T-helper 9 cell (primary cell): ENCODE measurements around the gene CYFIP1.

Experiments used
- DNase-seq: peaks from one replicate; pipeline ENCODE4 v3.0.0-alpha.2; 2020

CYFIP1 gene

DNA sequence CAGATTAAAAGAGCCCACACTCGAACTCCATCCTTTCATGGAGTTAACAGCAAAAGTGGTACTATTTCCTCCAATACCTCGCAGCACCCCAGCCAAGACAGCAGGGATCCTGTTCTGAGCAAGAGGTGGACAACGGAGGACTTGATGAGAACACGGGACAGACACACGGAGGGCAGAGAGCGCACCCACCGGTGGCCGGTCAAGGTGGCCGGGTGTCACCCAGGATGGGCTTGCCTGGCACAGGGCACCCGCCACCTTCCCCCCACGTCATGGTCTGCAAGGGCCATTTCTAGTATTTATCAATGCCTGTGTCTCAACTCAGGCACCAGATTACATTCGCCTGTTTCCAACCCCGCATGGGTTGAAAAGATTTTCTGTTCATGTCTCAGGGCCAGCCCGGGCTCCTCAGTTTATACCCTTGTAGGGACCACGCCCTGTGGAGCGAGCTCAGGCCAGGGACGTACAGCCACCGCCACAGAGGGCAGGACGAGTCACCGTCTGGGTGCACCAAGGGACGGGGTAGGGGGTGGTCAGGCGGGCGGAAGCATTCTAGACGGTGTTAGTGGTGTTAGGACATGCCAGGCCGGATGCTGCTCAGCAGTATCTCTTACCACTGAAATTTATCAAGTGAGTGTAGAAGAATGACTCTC is 64.2 kb downstream of the CYFIP1 start:
- DNase-seq, result no peak

DNA sequence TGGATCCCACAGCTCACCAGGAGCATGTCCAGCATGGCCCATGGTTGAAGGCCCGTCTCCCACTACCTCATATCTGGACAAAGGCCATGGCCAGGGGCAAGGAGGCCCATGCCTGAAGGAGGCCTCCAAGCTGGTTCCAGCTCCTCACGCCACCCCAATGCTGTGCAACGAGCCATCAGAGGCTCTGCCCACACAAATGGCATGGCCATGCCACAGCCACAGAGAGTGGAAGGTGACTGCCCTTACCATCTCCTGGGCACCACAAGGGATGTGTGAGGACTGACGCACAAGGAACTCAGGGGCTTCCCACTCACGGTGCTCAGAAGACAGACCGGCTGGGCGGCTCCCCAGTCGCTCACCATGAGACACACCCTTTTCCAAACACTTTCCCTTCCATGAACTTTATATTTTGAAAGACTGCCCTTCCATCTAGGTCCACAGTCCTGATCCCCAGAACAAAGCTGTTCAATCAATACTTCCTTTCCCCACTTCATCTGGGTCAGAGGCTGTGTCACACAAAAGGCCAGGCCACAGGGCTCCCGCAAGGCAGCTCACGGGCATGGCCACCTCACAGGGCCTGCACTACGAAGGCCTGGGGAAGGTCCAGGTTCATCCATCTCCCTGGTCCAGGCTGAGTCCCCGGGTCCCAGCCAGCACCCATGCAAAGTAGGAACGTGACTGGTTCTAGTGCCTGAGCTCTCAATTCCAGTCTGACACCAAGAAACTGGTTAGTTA is 66.4 kb downstream of the CYFIP1 start:
- DNase-seq, result no peak

DNA sequence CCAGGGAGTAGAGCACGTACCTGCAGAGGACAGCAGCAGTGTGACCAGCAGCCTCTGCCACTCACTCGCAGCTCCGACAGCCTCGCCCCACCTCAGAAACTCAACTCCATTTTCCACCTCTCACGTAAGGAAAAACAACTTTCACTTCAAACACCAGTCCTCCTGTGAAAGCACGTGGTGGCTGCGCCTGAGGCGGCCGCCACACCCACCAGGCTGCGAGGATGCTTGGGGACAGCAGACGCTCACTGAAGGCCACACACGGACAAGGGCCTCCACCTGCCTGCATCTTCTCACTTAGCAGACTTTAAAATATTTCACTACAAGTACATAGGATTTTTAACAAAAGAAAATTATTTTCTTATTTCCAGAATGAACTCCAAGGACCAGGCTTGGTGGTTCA is 67.9 kb downstream of the CYFIP1 start:
- no peak for DNase-seq

DNA sequence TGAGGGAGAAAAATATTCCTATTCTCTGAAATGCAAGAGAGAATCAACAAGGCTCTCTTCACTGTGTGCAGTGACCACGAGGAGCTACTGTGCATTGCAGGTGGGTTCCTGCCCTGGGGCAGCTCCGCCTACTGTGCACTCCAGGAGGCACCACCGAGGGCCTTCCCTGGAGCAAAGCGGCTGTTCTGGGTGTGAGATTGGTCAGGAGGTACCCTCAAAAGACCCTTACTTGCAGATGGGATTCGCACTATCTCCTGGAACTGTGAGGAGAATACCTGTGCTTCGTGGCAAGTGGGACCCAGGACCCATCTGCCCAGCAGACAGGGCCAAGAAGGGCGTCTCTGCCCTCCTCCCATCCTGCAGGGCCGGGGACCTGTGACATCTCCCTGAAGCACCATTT is 68.9 kb downstream of the CYFIP1 start:
- no peak for DNase-seq

DNA sequence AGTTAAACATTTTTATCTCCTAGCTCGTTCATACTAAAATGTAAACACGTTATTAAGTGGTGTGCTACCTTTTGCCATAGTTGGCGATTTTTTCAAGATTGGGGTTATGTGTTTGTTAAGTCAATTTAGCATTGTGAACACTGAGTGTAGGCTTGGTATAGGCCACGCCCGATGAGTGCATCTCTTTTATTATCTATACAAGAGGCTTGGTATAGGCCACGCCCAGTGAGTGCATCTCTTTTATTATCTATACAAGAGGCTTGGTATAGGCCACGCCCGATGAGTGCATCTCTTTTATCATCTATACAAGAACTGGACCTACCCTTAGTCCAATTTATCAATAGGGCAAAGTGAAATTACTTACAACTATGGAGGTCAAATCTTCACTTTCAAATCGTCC is 71.3 kb downstream of the CYFIP1 start:
- no peak for DNase-seq

DNA sequence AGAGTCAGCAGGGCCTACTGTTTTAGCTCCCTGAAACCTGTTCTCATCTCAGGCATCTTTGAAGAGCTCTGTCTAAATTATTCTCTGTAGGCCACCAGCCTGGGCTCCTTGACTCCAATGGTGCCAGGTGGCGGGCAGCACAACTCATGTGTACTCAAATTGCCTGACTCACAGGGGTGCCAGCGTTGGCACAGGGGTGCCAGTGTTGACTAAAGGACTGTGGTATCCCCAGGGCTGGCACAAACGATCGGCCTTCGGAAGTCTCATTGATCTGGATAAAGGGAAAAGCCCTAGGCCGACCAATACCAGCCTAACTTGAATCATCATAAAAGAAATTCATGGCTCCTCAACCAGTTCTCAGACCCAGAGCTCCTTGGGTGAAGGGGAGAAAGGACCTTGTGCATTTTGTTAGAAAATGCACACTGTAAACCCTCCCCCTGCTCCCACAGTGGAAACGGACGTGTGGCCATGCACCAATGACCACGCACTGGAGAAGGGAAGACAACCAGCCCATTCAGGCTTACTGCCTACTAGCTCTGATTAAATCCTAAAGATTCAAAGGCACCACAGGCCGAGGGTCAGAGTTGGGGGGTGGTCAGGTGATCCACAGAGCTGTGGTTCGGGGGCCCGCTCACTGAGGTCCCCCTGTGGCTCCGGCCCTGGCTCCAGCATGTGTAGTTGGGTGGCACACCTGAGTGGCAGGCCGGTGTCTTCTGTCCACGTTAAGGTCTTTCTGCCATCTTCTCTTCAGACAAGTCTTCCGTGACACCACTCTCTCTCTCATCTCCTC is 72.8 kb downstream of the CYFIP1 start:
- DNase-seq, result no peak

DNA sequence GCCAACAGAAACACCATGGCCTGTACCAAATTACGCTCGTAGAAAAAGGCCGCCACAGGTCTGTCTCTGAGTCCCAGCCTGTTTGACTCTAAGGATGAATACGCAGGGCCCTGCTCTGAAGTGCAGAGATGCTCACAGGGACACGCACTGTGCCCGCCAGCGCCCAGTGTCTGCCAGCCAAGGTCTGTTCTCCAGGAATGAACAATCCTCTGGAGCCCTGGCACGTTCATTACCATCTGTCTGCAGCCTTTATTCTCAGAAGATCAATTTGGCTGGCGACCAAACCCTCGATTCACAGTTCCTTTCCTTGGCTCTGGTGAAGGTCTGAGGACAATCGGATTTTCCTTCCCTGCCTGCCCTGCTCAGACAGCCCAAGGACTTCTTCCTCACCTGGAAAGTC is 75.4 kb downstream of the CYFIP1 start:
- DNase-seq, result no peak

DNA sequence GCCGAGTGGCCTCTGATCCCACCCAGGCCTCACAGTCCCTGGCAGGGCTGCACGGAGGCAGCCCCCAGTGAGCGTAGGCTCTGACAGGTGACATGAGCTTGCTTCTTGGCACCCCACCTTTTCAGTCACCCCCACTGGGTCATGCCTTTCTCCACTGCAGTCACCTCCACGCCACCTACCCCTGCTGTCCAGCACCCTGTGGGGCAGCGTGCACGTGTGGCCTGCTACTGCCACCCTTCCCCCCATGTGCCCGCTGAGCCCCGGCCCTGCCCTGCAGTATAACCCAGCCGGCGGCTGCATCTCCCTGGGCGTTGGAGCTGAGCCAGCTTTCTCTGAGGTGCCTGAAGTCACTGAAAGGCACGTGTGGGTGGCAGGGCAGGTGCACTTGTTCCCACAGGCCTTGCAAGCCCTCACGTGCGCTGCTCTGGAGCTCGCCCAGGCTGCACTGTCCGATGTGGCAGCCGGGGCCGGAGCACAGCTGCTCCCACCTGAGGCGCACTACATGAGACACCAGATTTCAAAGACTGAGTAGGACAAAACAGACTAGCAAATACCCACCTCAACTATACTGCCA is 76.1 kb downstream of the CYFIP1 start:
- no peak for DNase-seq

DNA sequence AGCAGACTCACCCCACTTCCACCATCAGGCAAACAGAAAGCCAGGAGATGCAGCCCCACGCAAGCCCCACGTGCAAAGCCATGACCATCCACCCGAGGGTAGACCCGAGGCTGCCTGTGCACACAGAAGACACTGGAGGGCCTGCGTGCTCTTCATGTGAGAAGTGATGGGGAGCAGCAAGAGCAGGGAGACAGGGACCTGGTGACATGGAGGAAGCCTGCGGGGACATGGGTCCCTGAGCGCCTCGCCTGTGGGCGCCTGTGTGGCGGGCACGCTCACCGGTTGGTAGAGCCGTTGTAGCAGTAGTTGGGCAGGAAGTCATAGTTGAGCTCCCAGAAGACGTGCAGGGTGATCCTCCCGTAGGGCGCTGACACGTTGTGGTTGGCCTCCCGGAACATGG is 76.7 kb downstream of the CYFIP1 start:
- DNase-seq, result no peak

DNA sequence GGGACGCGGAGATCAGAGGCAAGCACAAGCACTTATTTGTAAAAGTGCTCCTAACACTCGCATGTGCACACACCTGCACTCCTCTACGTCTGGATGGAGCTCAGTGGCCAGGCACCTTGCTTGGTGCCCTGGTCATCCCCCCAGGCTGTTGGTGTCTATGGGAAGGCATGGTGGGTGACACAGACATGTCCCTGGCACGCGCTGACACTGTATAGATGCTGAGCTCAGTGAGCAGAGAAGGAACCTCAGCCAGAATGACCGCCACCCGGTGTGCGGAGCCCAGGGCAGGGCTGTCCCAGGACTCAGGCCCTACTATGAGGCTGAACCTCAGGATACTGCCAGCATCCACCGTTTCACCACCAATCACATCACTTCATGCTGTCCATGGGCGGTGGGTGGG is 77.2 kb downstream of the CYFIP1 start:
- DNase-seq, result no peak

DNA sequence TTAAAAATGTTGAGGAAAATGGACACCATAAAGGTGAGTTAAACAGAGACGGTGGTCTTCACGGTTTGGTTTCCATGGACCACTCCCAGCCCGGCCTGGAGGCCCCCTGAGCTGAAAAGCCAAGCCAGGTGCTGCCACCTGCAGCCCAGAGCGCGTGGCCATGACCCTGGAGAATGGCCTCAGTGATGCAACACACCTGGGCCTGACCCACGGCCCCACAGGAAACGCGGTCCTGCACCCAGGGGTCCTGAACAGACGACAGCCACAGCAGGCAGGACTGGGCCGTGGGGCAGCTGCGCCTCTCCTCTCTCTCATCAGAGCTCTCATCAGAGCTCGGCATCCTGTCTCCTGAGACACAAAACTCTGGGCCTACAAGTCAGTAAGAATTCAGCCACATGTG is 77.6 kb downstream of the CYFIP1 start:
- no peak for DNase-seq

DNA sequence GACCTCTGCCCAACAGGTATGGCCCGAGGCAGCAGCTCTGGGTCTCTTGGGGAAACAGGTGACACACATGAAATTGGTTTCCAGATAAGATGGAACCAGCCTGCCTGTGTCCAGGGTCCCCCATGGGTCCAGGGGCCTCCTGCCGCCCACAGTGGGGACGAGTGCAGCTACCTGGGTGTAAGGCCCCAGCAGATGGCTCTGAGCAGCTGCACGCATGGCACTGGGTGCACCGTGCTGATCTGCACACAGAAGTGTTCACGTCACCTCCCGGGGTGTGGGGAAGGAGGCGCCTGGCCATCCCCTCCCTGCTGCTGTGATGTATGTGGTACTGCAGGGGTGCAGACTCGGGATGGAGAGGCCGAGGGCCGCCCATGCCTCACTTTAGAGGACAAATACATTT is 78.1 kb downstream of the CYFIP1 start:
- DNase-seq, result no peak

DNA sequence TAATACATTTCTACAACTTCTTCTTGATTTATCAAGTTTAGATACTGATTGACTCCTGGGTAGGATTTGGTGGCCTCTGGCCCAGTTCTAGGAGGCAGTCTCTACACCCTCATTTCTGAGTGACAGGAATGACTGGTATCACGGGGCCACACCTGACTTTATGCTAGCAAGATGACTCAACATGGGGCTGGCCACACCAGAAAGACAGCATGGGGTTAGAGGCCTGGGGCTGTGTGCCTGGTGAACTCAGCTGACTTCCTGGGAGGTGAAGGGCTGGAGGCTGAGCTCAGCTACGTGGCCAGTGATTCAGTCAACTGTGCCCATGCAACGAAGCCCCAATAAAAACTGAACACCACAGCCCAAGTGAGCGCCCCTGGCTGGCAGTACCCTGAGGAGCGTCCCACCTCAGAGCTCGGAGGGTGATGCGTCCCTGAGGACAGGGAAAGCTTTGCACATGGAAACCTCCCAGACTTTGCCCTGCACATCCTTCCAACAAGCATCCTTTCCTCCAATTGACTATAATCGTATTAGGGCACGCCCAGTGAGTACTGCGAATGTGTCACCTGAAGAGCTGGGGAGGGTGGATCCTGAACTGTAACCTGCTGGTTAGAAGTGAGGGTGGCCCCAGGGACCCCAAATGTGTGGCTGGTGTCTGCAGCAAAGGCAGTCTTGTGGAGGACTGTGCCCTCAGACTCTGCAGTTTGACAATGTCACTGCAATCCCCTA is 84.5 kb downstream of the CYFIP1 start:
- no peak for DNase-seq

DNA sequence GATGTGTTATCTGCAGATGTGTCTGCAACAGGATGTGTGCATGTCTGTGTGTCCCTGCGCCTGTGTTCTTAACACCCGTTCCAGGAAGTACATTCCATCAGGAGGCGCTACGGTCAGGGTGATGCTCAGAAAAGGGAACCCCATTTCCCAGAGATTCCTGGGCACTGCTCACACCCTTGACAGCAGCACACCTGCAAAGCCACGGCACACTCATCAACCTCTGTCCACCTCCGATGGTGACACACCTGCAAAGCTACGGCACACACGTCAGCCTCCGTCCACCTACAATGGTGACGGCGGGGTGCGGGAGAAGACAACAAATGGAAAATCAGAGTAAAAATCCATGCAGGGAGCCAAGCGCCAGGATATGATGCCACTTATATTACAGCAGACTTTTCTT is 86.3 kb downstream of the CYFIP1 start:
- no peak for DNase-seq

DNA sequence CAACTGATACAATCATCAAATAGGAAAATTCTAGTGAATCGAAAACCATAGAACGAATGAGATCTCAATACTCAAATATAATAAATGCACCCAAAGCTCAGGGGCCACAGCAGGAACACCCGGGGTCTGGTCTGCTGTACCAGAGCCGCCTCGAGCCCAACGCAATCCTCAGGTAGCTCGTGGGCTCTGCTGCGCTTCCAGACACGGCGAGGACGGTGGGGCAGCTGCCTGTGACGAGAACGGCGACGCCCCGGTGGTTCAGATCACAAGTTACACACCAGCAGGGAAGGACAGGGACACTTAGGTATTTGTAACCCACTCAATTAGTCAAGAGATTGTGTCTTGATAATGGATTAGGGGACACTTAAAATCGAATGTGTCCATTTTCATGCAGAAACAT is 87.1 kb downstream of the CYFIP1 start:
- no peak for DNase-seq

DNA sequence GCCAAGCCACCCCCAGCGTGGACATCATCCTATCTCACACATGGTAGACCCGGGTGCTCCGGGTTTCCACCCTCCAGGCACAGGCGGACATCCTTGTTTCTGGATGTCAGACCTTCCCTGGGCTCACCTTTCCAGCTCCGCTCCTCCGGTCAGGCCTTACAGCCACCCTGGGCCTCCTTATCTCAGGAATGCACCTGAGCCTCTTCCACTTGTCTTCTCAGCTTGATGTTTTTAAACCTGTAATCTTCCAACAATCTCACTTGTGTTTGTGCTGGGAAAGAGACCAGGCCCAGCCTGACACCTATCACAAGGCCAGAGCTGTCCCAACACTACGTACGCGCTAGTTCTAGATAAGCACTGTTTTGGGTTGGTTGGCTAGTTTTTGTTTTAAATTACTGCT is 87.8 kb downstream of the CYFIP1 start:
- DNase-seq, result no peak

DNA sequence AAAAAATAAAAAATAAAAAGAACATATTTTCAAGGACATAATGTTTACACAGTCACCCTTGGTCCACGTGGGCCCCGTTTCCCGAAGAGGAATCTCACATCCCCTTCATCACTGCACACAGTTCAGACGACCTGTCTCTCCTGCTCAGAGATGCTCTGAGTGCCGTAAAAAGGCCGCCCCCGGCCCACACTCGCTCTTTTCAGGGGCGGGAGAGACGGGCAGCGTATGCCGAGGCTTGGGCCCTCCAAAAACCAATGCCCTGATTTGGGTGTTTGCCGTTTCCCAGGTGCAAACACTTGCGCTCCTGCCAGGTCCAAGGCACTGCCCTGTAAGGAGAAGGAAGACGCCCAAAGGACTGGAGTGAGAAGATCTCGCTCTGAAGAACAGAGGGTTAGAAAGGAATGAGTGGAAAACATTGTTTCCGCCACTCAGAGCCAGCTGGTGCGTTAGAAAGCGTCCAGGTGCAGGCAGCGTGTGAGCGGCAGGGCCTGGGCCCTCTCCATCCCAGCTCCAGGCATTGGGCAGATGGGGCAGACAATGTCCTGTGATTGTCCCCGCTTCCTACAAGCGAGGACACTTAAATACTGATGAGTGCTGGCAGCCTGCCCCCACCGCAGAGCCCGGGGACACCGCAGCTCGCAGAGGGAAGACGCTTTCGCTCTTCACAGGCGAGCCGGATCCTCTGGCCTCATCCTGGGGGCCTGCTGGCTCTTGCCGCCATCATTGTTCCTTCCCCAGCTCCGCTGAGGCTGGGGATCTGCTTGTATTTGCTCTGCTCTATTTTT is 88.5 kb downstream of the CYFIP1 start:
- DNase-seq, result no peak

DNA sequence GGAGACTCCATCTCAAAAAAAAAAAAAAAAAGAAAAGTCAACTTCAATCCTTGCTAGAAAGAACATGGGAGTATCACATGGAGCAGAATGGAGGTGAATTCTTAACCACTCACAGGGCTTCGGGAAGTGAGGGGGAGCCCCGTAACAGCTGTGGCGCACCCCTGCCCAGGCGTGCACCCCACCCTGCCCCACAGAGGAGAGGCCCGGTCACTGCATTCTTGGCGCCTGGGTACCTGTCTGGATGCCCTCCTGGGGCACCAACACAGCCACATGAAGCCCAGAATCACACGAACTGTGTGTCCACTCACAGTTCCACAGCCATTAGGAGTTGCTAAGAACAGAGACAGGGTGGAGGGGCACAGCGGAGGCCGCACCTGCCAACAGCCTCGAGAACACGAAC is 89.9 kb downstream of the CYFIP1 start:
- no peak for DNase-seq

DNA sequence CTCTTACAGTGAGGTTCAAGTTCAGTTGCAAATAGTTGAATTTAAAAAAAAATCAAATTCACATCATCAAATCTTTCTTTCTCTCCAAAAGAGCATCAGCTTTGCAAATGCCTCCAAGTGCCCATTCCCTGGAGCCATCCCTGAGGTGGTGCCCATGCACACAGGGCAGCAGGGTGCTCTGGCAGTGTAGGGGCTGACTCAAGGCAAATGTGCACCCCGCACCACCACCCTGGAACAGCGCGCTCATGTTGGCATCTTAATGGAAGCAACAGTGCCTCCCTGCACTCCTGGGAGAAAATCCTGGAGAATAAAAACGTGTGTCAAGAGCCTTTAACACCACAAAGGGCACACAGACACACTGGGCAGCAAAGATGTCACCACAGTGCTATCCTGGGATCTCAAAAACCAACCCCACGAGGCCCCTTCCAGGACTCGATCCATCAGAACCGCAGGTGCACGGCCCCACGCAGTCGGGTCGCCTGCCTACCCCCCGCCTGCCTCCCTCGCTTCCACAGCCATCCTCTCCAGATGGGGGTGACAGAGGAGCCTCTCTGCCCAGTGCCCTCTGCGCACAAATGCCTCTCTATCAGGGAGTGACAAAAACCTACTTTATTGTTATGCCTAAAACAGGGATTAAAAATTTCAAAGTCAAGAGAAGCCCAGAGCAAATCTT is 90.9 kb downstream of the CYFIP1 start:
- no peak for DNase-seq

DNA sequence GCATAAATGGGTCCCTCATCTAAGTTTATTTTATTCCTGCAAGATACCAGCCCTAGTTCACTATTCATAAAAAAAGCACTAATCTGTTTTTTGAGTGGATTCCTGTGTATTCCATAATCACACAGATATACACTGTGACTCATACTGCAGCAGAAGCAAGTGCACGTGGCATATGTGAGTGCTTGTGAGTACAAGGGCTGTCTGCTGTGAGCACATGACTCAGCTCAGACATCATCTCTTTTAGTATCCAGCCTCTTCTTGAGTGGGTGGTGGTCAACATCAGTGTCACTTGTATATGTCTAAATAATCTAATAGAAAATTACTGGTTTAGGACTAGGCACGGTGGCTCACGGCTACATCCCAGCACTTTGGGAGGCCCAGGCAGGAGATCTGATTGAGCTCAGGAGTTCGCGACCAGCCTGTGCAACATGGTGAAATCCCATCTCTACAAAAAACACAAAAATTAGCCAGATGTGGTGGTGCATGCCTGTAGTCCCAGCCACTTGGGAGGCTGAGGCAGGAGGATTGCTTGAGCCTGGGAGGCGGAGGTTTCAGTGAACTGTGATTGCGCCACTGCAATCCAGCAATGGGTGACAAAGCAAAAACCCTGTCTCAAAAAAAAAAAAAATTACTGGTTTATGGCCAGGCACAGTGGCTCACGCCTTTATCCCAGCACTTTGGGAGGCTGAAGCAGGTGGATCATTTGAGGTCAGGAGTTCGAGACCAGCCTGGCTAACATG is 91.9 kb downstream of the CYFIP1 start:
- DNase-seq, result no peak
